Measurements from ENCODE around the gene CDH26. TPM values are rescaled to one million over a fixed set of nuclear protein-coding genes. Genes with fewer than 3 reads are reported as not detected.

Gene CDH26
- total RNA-seq, 2 donors from 2014 or later: 0.26 to 0.33 TPM

GRCh38 chr20:59939879-59940128 is 18.4 kb upstream of the CDH26 start:
- WGBS, 2 donors: 0 to 5% methylated on average over 4 to 24 of the region's 24 CpGs
- no peak for TF ChIP-seq POLR2A (IDR thresholded peaks at IDR 0.05)
- TF ChIP-seq CTCF (IDR thresholded peaks at IDR 0.05): no peak
- Histone ChIP-seq H3K4me3 (peak overlapping the region; percentile 11 to 33), H3K4me1 (peaks cover 43% of the 10 kb centered on the region), H3K27ac (peak overlapping the region; percentile 78 to 93 (median 90)), H3K36me3 (replicated peaks in 1 of 2; ENCODE audit: insufficient read depth in 1 of 2, low read depth in 2 of 2) (peaks cover 2 to 5% of the 10 kb centered on the region in 2 donors), H3K9me3 (no peaks in the 10 kb centered on the region), H3K27me3 (no peaks in the 10 kb centered on the region)
- DNase-seq (peak; percentile 37 to 52 (median 48)), ATAC-seq (peak; percentile 24)
- intact Hi-C loops (cut with DNase I): no loop called here

GRCh38 chr20:59940129-59940955 is 17.9 kb upstream of the CDH26 start, which contains the start of the genes FAM217B and PPP1R3D:
FAM217B (plus strand) TSS chr20:59940389; CDS start chr20:59943944, 3,555 bp downstream.
PPP1R3D (minus strand) TSS chr20:59940305; CDS start chr20:59939931, 374 bp downstream.
- Histone ChIP-seq H3K36me3 (replicated peaks in 1 of 2; ENCODE audit: insufficient read depth in 1 of 2, low read depth in 2 of 2) (peaks cover 2 to 5% of the 10 kb centered on the region in 2 donors), H3K4me3 (peak within 1 kb of the TSS; percentile 17 to 33), H3K4me1 (peaks cover 43% of the 10 kb centered on the region), H3K9me3 (no peaks in the 10 kb centered on the region), H3K27ac (peak within 1 kb of the TSS; percentile 78 to 93 (median 91)), H3K27me3 (no peaks in the 10 kb centered on the region)
- DNase-seq (peak; percentile 96 to 99 (median 98)), ATAC-seq (peak; percentile 96)
- peak; percentile 80 to 84 (median 81) for TF ChIP-seq POLR2A (IDR thresholded peaks at IDR 0.05)
- peak in 4 of 7 experiments; percentile 14 to 36 (median 26) for TF ChIP-seq CTCF (IDR thresholded peaks at IDR 0.05)
- WGBS, 2 donors: 0 to 1% methylated on average over 38 to 55 of the region's 57 CpGs
- intact Hi-C loops (cut with DNase I): no loop called here

GRCh38 chr20:59940956-59941294 is 17.3 kb upstream of the CDH26 start:
- Histone ChIP-seq H3K4me3 (peak overlapping the region; percentile 4 to 17), H3K9me3 (no peaks in the 10 kb centered on the region), H3K36me3 (replicated peaks in 1 of 2; ENCODE audit: insufficient read depth in 1 of 2, low read depth in 2 of 2) (peaks cover 2 to 5% of the 10 kb centered on the region in 2 donors), H3K27me3 (no peaks in the 10 kb centered on the region), H3K4me1 (peaks cover 43% of the 10 kb centered on the region), H3K27ac (peak overlapping the region; percentile 78 to 93 (median 91))
- 1 to 3% methylated on average over 3 to 4 of the region's 4 CpGs for WGBS, 2 donors
- no peak for DNase-seq
- ATAC-seq: no peak
- TF ChIP-seq CTCF (IDR thresholded peaks at IDR 0.05) (no peak), POLR2A (IDR thresholded peaks at IDR 0.05) (no peak)
- intact Hi-C loops (cut with DNase I): no loop called here

GRCh38 chr20:59942245-59942644 is 16.0 kb upstream of the CDH26 start:
- Histone ChIP-seq H3K27ac (no peak overlapping the region), H3K9me3 (no peaks in the 10 kb centered on the region), H3K27me3 (no peaks in the 10 kb centered on the region), H3K4me1 (peaks cover 32% of the 10 kb centered on the region), H3K36me3 (replicated peaks in 1 of 2; ENCODE audit: insufficient read depth in 1 of 2, low read depth in 2 of 2) (peaks cover 2 to 5% of the 10 kb centered on the region in 2 donors), H3K4me3 (no peak overlapping the region)
- intact Hi-C loops (cut with DNase I): no loop called here
- DNase-seq (no peak), ATAC-seq (no peak)
- TF ChIP-seq POLR2A (IDR thresholded peaks at IDR 0.05): no peak
- TF ChIP-seq CTCF (IDR thresholded peaks at IDR 0.05): no peak
- WGBS, 2 donors: 82 to 84% methylated on average over 2 of the region's 2 CpGs

Measured in body of pancreas (tissue), 4 donors.